HG03575 (cell line): ENCODE results near the gene CDHR5.

Experiments used
- ATAC-seq: cut with Tn5 transposase; IDR thresholded peaks from one replicate; pipeline ENCODE4 v1.9.1; 2021; ENCODE audit not compliant: unreplicated experiment, insufficient number of reproducible peaks, low FRiP score; ENCODE audit errors: extremely low read depth

Gene CDHR5

GRCh38 chr11:625636-626268 is 997 bp upstream of the CDHR5 start:
- ATAC-seq, result no peak

GRCh38 chr11:623999-624704 is 603 bp downstream of the CDHR5 start:
- no peak for ATAC-seq

- ATAC-seq, result no peak
Observed at GRCh38 chr11:623349-623869, 1.3 kb downstream of the CDHR5 start.

- ATAC-seq, result no peak
Observed at GRCh38 chr11:621838-622237, 2.9 kb downstream of the CDHR5 start.

- no peak for ATAC-seq
Observed at GRCh38 chr11:620935-621814, 3.6 kb downstream of the CDHR5 start.

- ATAC-seq, result no peak
Observed at GRCh38 chr11:620201-620600, 4.6 kb downstream of the CDHR5 start.

GRCh38 chr11:619628-620050 is 5.1 kb downstream of the CDHR5 start:
- no peak for ATAC-seq

GRCh38 chr11:618856-619627 is 5.7 kb downstream of the CDHR5 start:
- no peak for ATAC-seq

GRCh38 chr11:617912-618682 is 6.7 kb downstream of the CDHR5 start:
- ATAC-seq, result no peak

GRCh38 chr11:617199-617911 is 7.4 kb downstream of the CDHR5 start:
- ATAC-seq, result no peak

- no peak for ATAC-seq
Observed at GRCh38 chr11:616320-617198, 8.2 kb downstream of the CDHR5 start.

- peak; percentile 41 for ATAC-seq
Observed at GRCh38 chr11:615504-616319, 9.0 kb downstream of the CDHR5 start, which contains the start of gene IRF7. IRF7 (minus strand) TSS chr11:615950; CDS start chr11:615364, 586 bp downstream.

GRCh38 chr11:614623-615503 is 9.9 kb downstream of the CDHR5 start:
- no peak for ATAC-seq

GRCh38 chr11:614021-614622 is 10.6 kb downstream of the CDHR5 start:
- no peak for ATAC-seq
